GM12878 (cell line): Measurements from ENCODE around the gene PTK6. TPM values are rescaled to one million over a fixed set of nuclear protein-coding genes. Genes with fewer than 3 reads are reported as not detected.

ENCODE experiments used
- ATAC-seq: fragments of 200-7000 bp; cut with Tn5 transposase; 3 replicates; pipeline ENCODE4 v1.9.1; 2020; ENCODE audit warnings: mild to moderate bottlenecking, moderate library complexity
- BruUV-seq: library from RNA; stranded (reverse); fragments of 400-500 nt; replicated peaks from 2 replicates; lab custom pipeline; 2021; lab: Mats Ljungman, UMichigan
- CTCF ChIA-PET: fragments of 300-600 bp; sonication (Branson Sonifier 250); formaldehyde crosslinking; extraction: SDS; loops from one replicate; lab custom pipeline; 2021; ENCODE audit warnings: inconsistent platforms; lab: Yijun Ruan, JAX
- POLR2A ChIA-PET: fragments of 350-600 bp; formaldehyde crosslinking; extraction: SDS; loops from one replicate; lab custom pipeline; 2021; ENCODE audit warnings: inconsistent platforms; lab: Charles Lee
- RAD21 ChIA-PET: fragments of 300-600 bp; sonication (Branson Sonifier 250); formaldehyde crosslinking; loops from one replicate; lab custom pipeline; 2023; ENCODE audit warnings: antibody characterized with exemption; ENCODE audit not compliant: unreplicated experiment; lab: Charles Lee
- SMC1A ChIA-PET: fragments of 300-600 bp; sonication (Branson Sonifier 250); formaldehyde crosslinking; loops from one replicate; lab custom pipeline; 2023; ENCODE audit not compliant: unreplicated experiment, uncharacterized antibody; lab: Charles Lee
- DNase-seq: peaks from one replicate; pipeline ENCODE4 v3.0.0-alpha.2; 2011; ENCODE audit warnings: low read depth, low spot score
- FAIRE-seq: peaks from 3 replicates; lab custom pipeline; 2011; peaks lifted over from hg19 to GRCh38; lab: Jason Lieb, UNC
- H2AFZ ChIP-seq: 2 replicates; pipeline ENCODE4 v1.6.0; 2011; ENCODE audit warnings: low read depth, low read length, control low read depth; ENCODE audit not compliant: control insufficient read depth
- H3K27ac ChIP-seq: 2 replicates; pipeline ENCODE4 v1.5.1; 2011; ENCODE audit warnings: control low read depth; ENCODE audit not compliant: control insufficient read depth, insufficient read depth
- H3K27me3 ChIP-seq, 2 experiments: replicated peaks in 1 of 2; 2 replicates each; pipeline versions ENCODE4 v1.6.0 to v1.6.1; 2011; ENCODE audit warnings: low read length in 1 of 2; ENCODE audit not compliant: control insufficient read depth in 2 of 2, insufficient read depth in 2 of 2
- H3K36me3 ChIP-seq, 2 experiments: 2 replicates each; pipeline ENCODE4 v1.5.1; 2011; ENCODE audit warnings: low read length in 1 of 2; ENCODE audit not compliant: control insufficient read depth in 2 of 2, insufficient read depth in 2 of 2
- H3K4me1 ChIP-seq: 2 replicates; pipeline ENCODE4 v1.6.1; 2011; ENCODE audit warnings: mild to moderate bottlenecking, low read length, moderate library complexity, mixed read lengths; ENCODE audit not compliant: control insufficient read depth, insufficient read depth
- H3K4me2 ChIP-seq: 2 replicates; pipeline ENCODE4 v1.6.0; 2011; ENCODE audit warnings: control low read depth; ENCODE audit not compliant: control insufficient read depth, insufficient read depth
- H3K4me3 ChIP-seq: fragments of 200-600 bp; sonication (generic); 2 replicates; pipeline ENCODE4 v1.5.1; 2016
- H3K79me2 ChIP-seq: 2 replicates; pipeline ENCODE4 v1.6.0; 2011; ENCODE audit warnings: low read length; ENCODE audit not compliant: control insufficient read depth, insufficient read depth
- H3K9ac ChIP-seq: 2 replicates; pipeline ENCODE4 v1.8.0; 2011; ENCODE audit warnings: low read length, control low read depth, mixed read lengths; ENCODE audit not compliant: control insufficient read depth, insufficient read depth
- H3K9me3 ChIP-seq: replicated peaks from 3 replicates; pipeline ENCODE4 v1.5.1; 2011; ENCODE audit warnings: mild to moderate bottlenecking, low read length; ENCODE audit not compliant: control insufficient read depth, insufficient read depth
- H4K20me1 ChIP-seq: 2 replicates; pipeline ENCODE4 v1.6.0; 2011; ENCODE audit not compliant: control insufficient read depth, insufficient read depth
- EP300 ChIP-seq, 2 experiments: fragments of 150-350 bp in 1 of 2; IDR thresholded peaks; 2 replicates each; pipeline ENCODE4 v1.6.1; 2011 to 2012; ENCODE audit warnings: low read depth in 2 of 2, low read length in 2 of 2, borderline replicate concordance in 1 of 2, improper control_type of control experiment in 1 of 2, inconsistent platforms in 1 of 2; ENCODE audit not compliant: control insufficient read depth in 1 of 2
- FOXM1 ChIP-seq: IDR thresholded peaks from 2 replicates; pipeline ENCODE4 v1.6.1; 2012; ENCODE audit warnings: low read depth, mild to moderate bottlenecking, inconsistent platforms, low read length, moderate library complexity
- IKZF1 ChIP-seq: fragments of 450-650 bp; conservative IDR thresholded peaks from 2 replicates; pipeline ENCODE4 v1.6.1; 2017; ENCODE audit warnings: antibody characterized with exemption, mild to moderate bottlenecking
- MEF2B ChIP-seq: fragments of 450-650 bp; IDR thresholded peaks from 2 replicates; pipeline ENCODE4 v1.6.1; 2018; ENCODE audit warnings: mild to moderate bottlenecking, moderate library complexity; ENCODE audit not compliant: partially characterized antibody, poor library complexity, severe bottlenecking
- MTA2 ChIP-seq: fragments of 450-650 bp; IDR thresholded peaks from 2 replicates; pipeline ENCODE4 v1.6.1; 2016; ENCODE audit warnings: low read depth, mild to moderate bottlenecking, moderate library complexity
- NFYB ChIP-seq: IDR thresholded peaks from 2 replicates; pipeline ENCODE4 v1.6.1; 2011; ENCODE audit warnings: low read depth, mild to moderate bottlenecking, low read length, improper control_type of control experiment, moderate library complexity; ENCODE audit not compliant: insufficient read depth
- NR2C1 ChIP-seq: fragments of 450-650 bp; IDR thresholded peaks from 2 replicates; pipeline ENCODE4 v1.6.1; 2017; ENCODE audit warnings: antibody characterized with exemption, mild to moderate bottlenecking, moderate library complexity
- PBX3 ChIP-seq: IDR thresholded peaks from 2 replicates; pipeline ENCODE4 v1.6.1; 2011; ENCODE audit warnings: mild to moderate bottlenecking, low read depth, low read length, moderate library complexity; ENCODE audit not compliant: insufficient replicate concordance
- POLR2AphosphoS5 ChIP-seq: IDR thresholded peaks from 2 replicates; pipeline ENCODE4 v1.6.1; 2011; ENCODE audit warnings: mild to moderate bottlenecking, low read length, inconsistent platforms
- RAD51 ChIP-seq: fragments of 450-650 bp; IDR thresholded peaks from 2 replicates; pipeline ENCODE4 v1.6.1; 2016; ENCODE audit warnings: moderate library complexity, mild to moderate bottlenecking, inconsistent platforms
- RB1 ChIP-seq: fragments of 450-650 bp; formaldehyde crosslinking; IDR thresholded peaks from 2 replicates; pipeline ENCODE4 v1.6.1; 2017; ENCODE audit warnings: mild to moderate bottlenecking, borderline replicate concordance
- SKIL ChIP-seq: fragments of 450-650 bp; IDR thresholded peaks from 2 replicates; pipeline ENCODE4 v1.6.1; 2017; ENCODE audit warnings: mild to moderate bottlenecking, low read depth, inconsistent platforms; ENCODE audit not compliant: poor library complexity, severe bottlenecking
- SREBF1 ChIP-seq: IDR thresholded peaks from 2 replicates; pipeline ENCODE4 v1.6.1; 2012; ENCODE audit warnings: mild to moderate bottlenecking, low read length
- STAT3 ChIP-seq: IDR thresholded peaks from 2 replicates; pipeline ENCODE4 v1.6.1; 2011; ENCODE audit warnings: low read depth, low read length, improper control_type of control experiment
- WGBS: methylation state at CpG from one replicate; pipeline ENCODE4 v1.1.6; 2016; ENCODE audit warnings: low lambda C conversion rate; ENCODE audit not compliant: insufficient replicate concordance, insufficient coverage; ENCODE audit errors: missing lambda C conversion rate; 5-methylcytosine and 5-hydroxymethylcytosine counted together
- in situ Hi-C: fragments of 300-500 bp; cut with MboI; formaldehyde crosslinking; loops from 9 replicates; pipeline ENCODE4 v1.14.3; 2018; ENCODE audit warnings: mixed read lengths
- intact Hi-C: fragments of 100-400 bp; cut with micrococcal nuclease; formaldehyde crosslinking; loops from one replicate; pipeline ENCODE4 v1.14.2; 2022; ENCODE audit not compliant: unreplicated experiment
- polyA plus RNA-seq, 11 experiments: library from polyadenylated mRNA; depleted of rRNA in 4 of 11; unstranded in 6 of 11; stranded (reverse) in 5 of 11; fragments of >200 nt; fragmentation: Nextera tagmentation in 4 of 11; fragmentation: Illumina TruSeq in 1 of 11; extraction: Ambion mirVana in 4 of 11; extraction: Trizol in 1 of 11; gene quantifications; 1 replicate in 1 of 11; 2 replicates in 10 of 11; pipeline versions ENCODE4 v1.2.1 to v1.2.3, GENCODE V29; 2011 to 2016; ENCODE audit warnings: inconsistent platforms in 2 of 11, missing spikeins in 2 of 11, low read depth in 1 of 11
- total RNA-seq, 4 experiments: library from RNA; depleted of rRNA in 3 of 4; stranded (reverse); fragments of >200 nt in 3 of 4; fragmentation: Illumina TruSeq in 1 of 4; extraction: Trizol in 1 of 4; gene quantifications; 2 replicates each; pipeline versions ENCODE4 v1.2.1 to v1.2.3, GENCODE V29; 2013 to 2021

Gene PTK6
- total and polyA plus RNA-seq, 10 of the 15 experiments (the other 5 are each of a cell fraction or from before 2014, with no cell fraction given): 0.02 to 0.21 (median 0.09) TPM; not detected in 3

DNA sequence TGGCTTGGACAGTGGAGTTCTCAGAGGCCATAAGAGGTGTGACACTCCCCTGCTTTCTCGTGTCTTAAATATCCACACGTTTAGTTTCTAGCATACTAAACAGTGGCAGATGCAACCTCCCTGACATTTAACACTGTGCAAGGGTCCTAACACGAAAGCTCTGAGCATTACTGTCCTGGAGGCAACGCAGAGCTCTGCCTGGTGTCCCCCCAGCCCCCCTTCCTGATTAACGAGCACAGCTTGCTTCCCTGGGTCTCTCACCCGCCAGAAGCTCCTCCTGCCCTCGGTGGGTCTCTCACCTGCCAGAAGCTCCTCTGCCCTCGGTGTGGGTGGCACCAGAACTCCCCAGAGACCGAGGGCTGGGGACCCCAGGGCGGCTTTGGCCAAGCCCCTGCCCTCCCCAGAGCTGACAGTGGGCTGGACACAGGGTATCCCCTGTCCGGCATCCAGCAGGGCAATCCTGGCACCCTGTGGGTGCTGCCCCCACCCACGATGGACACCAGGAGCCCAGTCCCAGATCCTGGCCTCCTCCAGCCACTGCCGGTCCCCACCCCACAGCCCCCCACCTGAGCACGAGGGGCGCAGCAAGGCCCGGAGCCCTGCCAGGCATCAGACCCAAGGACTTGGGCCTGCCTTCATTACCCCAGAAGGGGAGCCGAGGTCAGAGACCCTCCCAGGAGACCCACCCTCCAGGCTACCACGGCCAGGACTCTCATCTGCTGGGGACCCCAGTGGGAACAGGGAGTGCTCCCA, 52.3 kb downstream of the PTK6 start:
- ChIA-PET POLR2A (no interaction called here), RAD21 (no interaction called here), CTCF (interaction anchor here (0.6 kb wide), 1 partner anchor 8 kb away, joined by 5 read pairs; no protein-coding TSS in a partner anchor), SMC1A (no interaction called here)
- no peaks in the 10 kb centered on the region; the same call in 1 of the 2 replicates for H3K4me1 ChIP-seq
- no peaks in the 10 kb centered on the region for H4K20me1 ChIP-seq
- TF ChIP-seq FOXM1 (no peak), EP300 (IDR thresholded peaks at IDR 0.05; ENCODE audit: borderline replicate concordance in 1 of 2, control insufficient read depth in 1 of 2, low read depth in 2 of 2, low read length in 2 of 2) (no peak), IKZF1 (no peak), MTA2 (no peak)
- H3K9ac ChIP-seq: no peak overlapping the region
- in situ Hi-C loops: no loop called here
- DNase-seq (no peak), ATAC-seq (no peak), FAIRE-seq (no peak)
- intact Hi-C loops: no loop called here
- BruUV-seq: no TSS peak
- H3K79me2 ChIP-seq: no peaks in the 10 kb centered on the region
- no peaks in the 10 kb centered on the region for H3K36me3 ChIP-seq
- no peak overlapping the region for H3K4me2 ChIP-seq
- H3K4me3 ChIP-seq: no peak overlapping the region
- H3K27ac ChIP-seq: no peak overlapping the region
- peaks cover 0 to 1% of the 10 kb centered on the region in 2 experiments; a peak in 1 of 4 replicates for H3K27me3 ChIP-seq
- no peak overlapping the region for H2AFZ ChIP-seq
- WGBS: 28% methylated on average over 18 of the region's 18 CpGs
- no peaks in the 10 kb centered on the region for H3K9me3 ChIP-seq

DNA sequence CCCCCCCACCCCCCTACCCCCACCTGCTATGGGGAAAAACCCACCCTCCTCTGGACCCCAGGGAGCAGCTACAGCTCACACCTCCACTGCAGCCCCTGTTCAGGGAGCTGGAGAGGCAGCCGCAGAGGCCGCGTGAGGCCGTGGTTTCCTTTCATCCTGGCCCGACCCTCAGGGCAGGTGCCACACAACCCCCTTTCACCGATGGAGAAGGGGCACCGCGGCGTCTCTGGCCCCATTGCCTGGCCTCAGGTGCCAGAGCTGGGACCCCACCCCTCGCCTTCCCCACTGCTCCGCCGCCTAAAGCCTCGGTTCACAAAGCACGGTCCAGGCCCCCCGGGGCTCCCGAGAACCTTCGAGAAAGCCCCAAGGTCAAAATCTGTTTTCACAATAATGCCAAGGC, 52.9 kb downstream of the PTK6 start:
- Histone ChIP-seq H3K27ac (no peak overlapping the region), H3K36me3 (no peaks in the 10 kb centered on the region), H3K4me2 (no peak overlapping the region), H4K20me1 (no peaks in the 10 kb centered on the region), H3K27me3 (peaks cover 0 to 1% of the 10 kb centered on the region in 2 experiments; a peak in 1 of 4 replicates), H3K79me2 (no peaks in the 10 kb centered on the region), H3K4me1 (no peaks in the 10 kb centered on the region; the same call in 1 of the 2 replicates), H3K9ac (no peak overlapping the region), H3K4me3 (no peak overlapping the region), H3K9me3 (no peaks in the 10 kb centered on the region), H2AFZ (no peak overlapping the region)
- intact Hi-C loops: no loop called here
- no TSS peak for BruUV-seq
- RAD21 ChIA-PET: no interaction called here
- POLR2A ChIA-PET: no interaction called here
- DNase-seq: no peak
- CTCF ChIA-PET: no interaction called here
- no peak for ATAC-seq
- no peak for FAIRE-seq
- in situ Hi-C loops: no loop called here
- WGBS: 56% methylated on average over 16 of the region's 17 CpGs
- SMC1A ChIA-PET: no interaction called here
- TF ChIP-seq PBX3 (no peak), MEF2B (no peak), NFYB (no peak), SREBF1 (no peak), RAD51 (no peak), POLR2AphosphoS5 (no peak), RB1 (no peak), NR2C1 (no peak), SKIL (no peak), STAT3 (no peak)
